HCT116 (cell line): ENCODE results near the gene YAE1. TPM values are rescaled to one million over a fixed set of nuclear protein-coding genes. Genes with fewer than 3 reads are reported as not detected.

Experiments used
- ATAC-seq: fragments of 200-7000 bp; cut with Tn5 transposase; 2 replicates; pipeline ENCODE4 v1.9.1; 2020; ENCODE audit warnings: mild to moderate bottlenecking, moderate library complexity
- BruUV-seq: library from RNA; stranded (reverse); fragments of 400-500 nt; replicated peaks from 2 replicates; lab custom pipeline; 2021; lab: Mats Ljungman, UMichigan
- CTCF ChIA-PET: fragments of 300-600 bp; sonication (Branson Sonifier 250); formaldehyde crosslinking; loops from one replicate; lab custom pipeline; 2021; ENCODE audit warnings: antibody characterized with exemption; lab: Charles Lee
- POLR2A ChIA-PET: fragments of 300-600, 350-600 bp; sonication (Branson Sonifier 250); formaldehyde crosslinking; loops from one replicate; lab custom pipeline; 2021; ENCODE audit warnings: antibody characterized with exemption; lab: Charles Lee
- RAD21 ChIA-PET, 2 experiments: fragments of 300-600 bp; sonication (Branson Sonifier 250); formaldehyde crosslinking; loops; one replicate each; lab custom pipeline; 2023; ENCODE audit warnings: low total read pairs in 2 of 2; ENCODE audit not compliant: uncharacterized antibody in 2 of 2, unreplicated experiment in 2 of 2, low non-redundant PET in 1 of 2; lab: Charles Lee
- DNase-seq: peaks from one replicate; pipeline ENCODE4 v3.0.0-alpha.2; 2010; ENCODE audit warnings: low read depth, low spot score
- H2AFZ ChIP-seq: fragments of 200-600 bp; shearing (Covaris generic), sonication (generic); 2 replicates; pipeline ENCODE4 v1.6.1; 2017; ENCODE audit warnings: low read depth, mixed run types, mixed read lengths, antibody characterized with exemption, low read length; ENCODE audit not compliant: poor library complexity, severe bottlenecking
- H3K27ac ChIP-seq: 2 replicates; pipeline ENCODE4 v1.5.1; 2012; ENCODE audit warnings: low read depth, low read length
- H3K27me3 ChIP-seq: fragments of 200-600 bp; sonication (generic); 2 replicates; pipeline ENCODE4 v1.6.1; 2016; ENCODE audit warnings: mixed run types, low read length, mixed read lengths; ENCODE audit not compliant: insufficient read depth
- H3K36me3 ChIP-seq, 2 experiments: fragments of 200-500 bp in 1 of 2; fragments of 200-600 bp in 1 of 2; sonication (Bioruptor generic) in 1 of 2; sonication (generic) in 1 of 2; 2 replicates each; pipeline versions ENCODE4 v1.5.1 to v1.6.1; 2014 to 2016; ENCODE audit warnings: low read length in 2 of 2, inconsistent platforms in 1 of 2, mixed read lengths in 1 of 2, mixed run types in 1 of 2; ENCODE audit not compliant: insufficient read depth in 2 of 2, control insufficient read depth in 1 of 2
- H3K4me1 ChIP-seq, 2 experiments: fragments of 200-600 bp in 1 of 2; sonication (generic) in 1 of 2; 2 replicates each; pipeline versions ENCODE4 v1.5.1 to v1.6.1; 2012 to 2017; ENCODE audit warnings: low read length in 2 of 2, inconsistent platforms in 1 of 2, mild to moderate bottlenecking in 1 of 2, mixed read lengths in 1 of 2, mixed run types in 1 of 2, moderate library complexity in 1 of 2; ENCODE audit not compliant: insufficient read depth in 2 of 2, control insufficient read depth in 1 of 2
- H3K4me2 ChIP-seq: fragments of 200-600 bp; sonication (generic); 2 replicates; pipeline ENCODE4 v1.6.1; 2017; ENCODE audit warnings: mixed run types, low read length, mixed read lengths
- H3K4me3 ChIP-seq, 2 experiments: fragments of 200-600 bp in 1 of 2; sonication (generic) in 1 of 2; replicated peaks in 1 of 2; 2 replicates each; pipeline ENCODE4 v1.5.1; 2011 to 2016; ENCODE audit warnings: low read length in 2 of 2, control low read depth in 1 of 2, low read depth in 1 of 2, mild to moderate bottlenecking in 1 of 2, mixed read lengths in 1 of 2, mixed run types in 1 of 2
- H3K79me2 ChIP-seq: fragments of 200-600 bp; sonication (generic); 2 replicates; pipeline ENCODE4 v1.6.1; 2017; ENCODE audit warnings: mild to moderate bottlenecking, mixed run types, low read length, moderate library complexity, mixed read lengths; ENCODE audit not compliant: insufficient read depth
- H3K9ac ChIP-seq: fragments of 200-600 bp; sonication (generic); 2 replicates; pipeline ENCODE4 v1.6.1; 2016; ENCODE audit warnings: low read length, mixed read lengths
- H3K9me2 ChIP-seq: fragments of 200-600 bp; sonication (generic), shearing (Covaris generic); 2 replicates; pipeline ENCODE4 v1.6.1; 2017; ENCODE audit warnings: mixed run types, mild to moderate bottlenecking, moderate library complexity; ENCODE audit not compliant: insufficient read depth
- H3K9me3 ChIP-seq, 2 experiments: fragments of 200-500 bp in 1 of 2; fragments of 200-600 bp in 1 of 2; sonication (Bioruptor generic) in 1 of 2; sonication (generic) in 1 of 2; 2 replicates each; pipeline ENCODE4 v1.6.1; 2014 to 2017; ENCODE audit warnings: low read length in 2 of 2, mixed read lengths in 2 of 2, inconsistent platforms in 1 of 2, low read depth in 1 of 2, mild to moderate bottlenecking in 1 of 2, mixed run types in 1 of 2, moderate library complexity in 1 of 2; ENCODE audit not compliant: control insufficient read depth in 1 of 2, insufficient read depth in 1 of 2
- H4K20me1 ChIP-seq: fragments of 200-600 bp; sonication (generic), shearing (Covaris generic); 2 replicates; pipeline ENCODE4 v1.6.1; 2017; ENCODE audit warnings: mixed run types, mild to moderate bottlenecking, moderate library complexity; ENCODE audit not compliant: insufficient read depth
- ATF3 ChIP-seq: IDR thresholded peaks from 2 replicates; pipeline ENCODE4 v1.6.1; 2012
- CBX3 ChIP-seq: IDR thresholded peaks from 2 replicates; pipeline ENCODE4 v1.6.1; 2012; ENCODE audit warnings: low read depth
- CEBPB ChIP-seq: IDR thresholded peaks from 2 replicates; pipeline ENCODE4 v1.6.1; 2012; ENCODE audit warnings: low read depth
- CTCF ChIP-seq, 3 experiments: fragments of 200-600 bp in 1 of 3; sonication (generic) in 1 of 3; IDR thresholded peaks in 2 of 3; conservative IDR thresholded peaks in 1 of 3; 2 replicates each; pipeline ENCODE4 v1.5.1; 2012 to 2017; ENCODE audit warnings: low read depth in 2 of 3, low read length in 2 of 3, antibody characterized with exemption in 1 of 3, borderline replicate concordance in 1 of 3, control low read depth in 1 of 3, mild to moderate bottlenecking in 1 of 3, mixed read lengths in 1 of 3, mixed run types in 1 of 3, moderate library complexity in 1 of 3; ENCODE audit not compliant: insufficient read depth in 1 of 3
- EZH2 ChIP-seq: fragments of 200-600 bp; sonication (generic); IDR thresholded peaks from 2 replicates; pipeline ENCODE4 v1.6.1; 2017; ENCODE audit warnings: antibody characterized with exemption, mixed run types
- FOSL1 ChIP-seq: IDR thresholded peaks from 2 replicates; pipeline ENCODE4 v1.6.1; 2012; ENCODE audit warnings: low read depth
- JUND ChIP-seq: IDR thresholded peaks from 2 replicates; pipeline ENCODE4 v1.6.1; 2012
- MAX ChIP-seq: IDR thresholded peaks from 2 replicates; pipeline ENCODE4 v1.6.1; 2012
- POLR2A ChIP-seq: IDR thresholded peaks from 2 replicates; pipeline ENCODE4 v1.7.0; 2011; ENCODE audit warnings: borderline replicate concordance; ENCODE audit not compliant: insufficient read depth, insufficient read length; ENCODE audit errors: extremely low read depth
- TCF7L2 ChIP-seq: IDR thresholded peaks from 2 replicates; pipeline ENCODE4 v1.7.0; 2011; ENCODE audit warnings: borderline replicate concordance, inconsistent platforms; ENCODE audit not compliant: insufficient read depth, insufficient read length; ENCODE audit errors: extremely low read depth
- ZFX ChIP-seq: fragments of 450-650 bp; IDR thresholded peaks from 2 replicates; pipeline ENCODE4 v1.6.1; 2017
- intact Hi-C: fragments of 100-400 bp; cut with micrococcal nuclease; formaldehyde crosslinking; loops from 2 replicates; pipeline ENCODE4 v1.10.0; 2022
- total RNA-seq: library from RNA; stranded (reverse); gene quantifications from one replicate; pipeline ENCODE4 v1.2.1, GENCODE V29; 2021; ENCODE audit not compliant: unreplicated experiment

The YAE1 gene
- total RNA-seq, 1 experiment from 2014 or later: 16.9 TPM

DNA sequence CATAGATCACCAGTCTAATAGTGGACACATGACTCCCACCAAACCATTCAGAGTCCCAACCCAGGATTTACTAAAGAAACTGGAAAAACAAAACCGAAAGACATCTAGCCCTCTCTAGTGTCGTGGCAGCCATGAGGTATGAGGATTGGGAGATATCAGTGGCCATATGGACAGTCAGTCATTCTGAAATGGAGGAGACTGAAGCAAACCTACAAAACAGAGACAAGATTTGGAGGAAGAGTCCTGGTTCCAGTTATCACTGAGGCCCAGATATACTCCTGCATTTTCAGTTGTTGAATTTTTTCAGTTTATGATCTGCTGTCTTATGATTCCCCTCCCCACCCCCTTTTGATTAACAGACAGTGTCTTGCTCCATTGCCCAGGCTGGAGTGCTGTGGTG, 48.1 kb downstream of the YAE1 start:
- no peak for TF ChIP-seq CBX3
- TF ChIP-seq CTCF (IDR thresholded peaks at IDR 0.05 in 2 of 3, conservative IDR thresholded peaks at IDR 0.05 in 1 of 3; ENCODE audit: borderline replicate concordance in 1 of 3, insufficient read depth in 1 of 3, low read depth in 2 of 3, low read length in 2 of 3): no peak
- TF ChIP-seq TCF7L2: no peak
- no peak for TF ChIP-seq EZH2
- no peak for TF ChIP-seq ZFX
- no peak for TF ChIP-seq FOSL1
- no peak for TF ChIP-seq POLR2A
- TF ChIP-seq JUND: no peak
- no peak for TF ChIP-seq ATF3
- TF ChIP-seq MAX: no peak
- TF ChIP-seq CEBPB: no peak
- intact Hi-C loops: no loop called here
- H3K27ac ChIP-seq: no peak overlapping the region
- H3K4me2 ChIP-seq: no peak overlapping the region
- H3K4me3 ChIP-seq: no peak overlapping the region
- ChIA-PET CTCF (interaction anchor here (1.0 kb wide), 1 partner anchor 34 kb away, joined by 3 read pairs; no protein-coding TSS in a partner anchor), POLR2A (interaction anchor here (1.3 kb wide), 1 partner anchor 9 kb away, joined by 4 read pairs; the partner anchor contains the start of gene RALA), RAD21 (no interaction called here)
- no peaks in the 10 kb centered on the region for H3K9me3 ChIP-seq
- no peaks in the 10 kb centered on the region for H3K36me3 ChIP-seq
- BruUV-seq: no TSS peak
- H3K79me2 ChIP-seq: no peaks in the 10 kb centered on the region
- no peak for DNase-seq
- no peak overlapping the region for H3K9ac ChIP-seq
- H2AFZ ChIP-seq: no peak overlapping the region
- no peaks in the 10 kb centered on the region for H3K9me2 ChIP-seq
- 0 out of 4 replicates have a peak, but pooled peaks cover 0 to 4% of the 10 kb centered on the region in 2 experiments for H3K4me1 ChIP-seq
- no peaks in the 10 kb centered on the region for H3K27me3 ChIP-seq
- H4K20me1 ChIP-seq: no peaks in the 10 kb centered on the region
- ATAC-seq: no peak
